ENCODE measurements around the gene KLHDC4. TPM values are rescaled to one million over a fixed set of nuclear protein-coding genes. Genes with fewer than 3 reads are reported as not detected.

The KLHDC4 gene
- total and polyA plus RNA-seq, 2 of the 4 experiments (the other 2 are of a cell fraction): 13.6 to 19.0 TPM

DNA sequence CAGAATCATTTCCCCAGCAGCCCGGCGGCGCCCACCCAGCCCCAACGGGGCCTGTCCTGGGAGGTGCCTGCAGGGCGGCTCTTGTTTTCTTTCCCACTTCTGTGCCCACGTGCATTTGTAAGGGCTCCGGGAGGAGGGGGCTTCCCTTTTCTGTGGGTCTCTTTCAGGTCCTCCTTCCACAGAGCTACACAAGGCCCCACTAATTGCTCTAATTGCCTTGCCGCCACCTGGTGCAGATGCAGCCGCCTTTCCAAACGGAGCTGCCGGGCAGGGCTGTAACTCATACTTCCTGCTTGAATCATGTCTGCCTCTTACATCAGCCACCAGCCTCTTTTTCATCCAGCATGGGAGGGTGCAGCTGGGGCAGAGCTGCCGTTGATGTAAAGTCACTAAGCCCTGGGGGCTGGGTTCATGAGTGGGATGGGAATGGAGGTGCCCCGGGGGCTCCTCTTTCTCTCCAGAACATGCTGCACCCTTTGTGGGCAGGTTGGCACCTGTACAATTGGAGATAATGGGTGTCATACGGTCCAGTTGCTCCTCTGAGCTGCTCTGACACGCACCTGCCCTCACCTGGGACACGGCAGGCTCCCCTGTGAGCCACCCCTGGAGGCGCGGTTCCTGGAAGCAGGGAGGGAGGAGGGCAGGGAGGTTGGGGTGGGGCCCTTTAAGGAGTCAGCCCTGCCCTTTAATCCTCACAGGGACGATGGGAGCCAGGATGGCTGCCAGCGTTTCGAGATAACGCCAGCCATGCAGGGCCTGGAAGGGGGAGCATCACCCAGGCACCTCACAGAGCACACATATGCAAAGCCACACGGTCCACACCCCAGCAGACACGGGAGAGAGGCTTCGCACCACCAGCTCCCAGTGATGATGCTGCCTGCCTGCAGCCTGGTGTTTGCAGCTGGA is 41.1 kb upstream of the KLHDC4 start (continued):
- TF ChIP-seq, protein P1, sequence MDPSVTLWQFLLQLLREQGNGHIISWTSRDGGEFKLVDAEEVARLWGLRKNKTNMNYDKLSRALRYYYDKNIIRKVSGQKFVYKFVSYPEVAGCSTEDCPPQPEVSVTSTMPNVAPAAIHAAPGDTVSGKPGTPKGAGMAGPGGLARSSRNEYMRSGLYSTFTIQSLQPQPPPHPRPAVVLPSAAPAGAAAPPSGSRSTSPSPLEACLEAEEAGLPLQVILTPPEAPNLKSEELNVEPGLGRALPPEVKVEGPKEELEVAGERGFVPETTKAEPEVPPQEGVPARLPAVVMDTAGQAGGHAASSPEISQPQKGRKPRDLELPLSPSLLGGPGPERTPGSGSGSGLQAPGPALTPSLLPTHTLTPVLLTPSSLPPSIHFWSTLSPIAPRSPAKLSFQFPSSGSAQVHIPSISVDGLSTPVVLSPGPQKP (IDR thresholded peaks at IDR 0.05; ENCODE audit: borderline replicate concordance, low read depth, low read length): no peak
- TF ChIP-seq POLR2A (IDR thresholded peaks at IDR 0.05; ENCODE audit: low read depth, low read length): no peak

DNA sequence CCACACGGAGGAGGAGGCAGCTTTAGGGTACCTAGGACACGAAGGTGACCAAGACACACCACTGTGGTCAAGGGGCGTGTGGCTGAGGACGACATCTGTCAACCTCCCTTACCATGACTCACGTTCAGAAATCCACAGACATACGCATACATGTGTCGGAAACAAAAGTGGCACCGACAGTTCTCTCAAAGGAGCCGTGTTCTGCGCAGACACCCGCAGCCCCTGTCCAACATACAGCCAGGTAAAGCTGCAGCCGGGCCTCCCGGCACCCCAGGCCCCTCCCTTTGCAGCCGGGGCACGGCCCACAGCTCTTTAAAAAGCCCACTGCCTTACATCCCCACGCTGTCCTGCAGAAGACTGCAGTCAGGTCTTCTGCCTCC is 40.5 kb upstream of the KLHDC4 start:
- peak overlapping the region; percentile 55 for H3K27ac ChIP-seq (ENCODE audit: insufficient read depth, low read length)

More for the DNA sequence above, 40.5 kb upstream of the KLHDC4 start:
- H3K23ac ChIP-seq (ENCODE audit: low read depth, low read length): peak overlapping the region; percentile 50
- H2BK20ac ChIP-seq (ENCODE audit: low read depth, low read length): peak overlapping the region; percentile 97
- peak overlapping the region; percentile 93 to 99 for H4K8ac ChIP-seq (ENCODE audit: low read depth in 2 of 2, low read length in 2 of 2)
- ATAC-seq (ENCODE audit: low read depth) (no peak; the same call in none of the 2 replicates), DNase-seq (peak; percentile 54)
- no TSS peak for BruUV-seq (replicated peaks)
- H2AK5ac ChIP-seq (ENCODE audit: low read depth, low read length): peak overlapping the region; percentile 100
- intact Hi-C loops (cut with micrococcal nuclease) (no loop called here), in situ Hi-C loops (cut with MboI; ENCODE audit: low sequenced_read_pairs) (no loop called here), dilution Hi-C loops (cut with HindIII; ENCODE audit: low sequenced_read_pairs, unreplicated experiment) (no loop called here)
- no peaks in the 10 kb centered on the region for H3K36me3 ChIP-seq (ENCODE audit: control insufficient read depth, insufficient read depth, low read length)
- H3K9me3 ChIP-seq (ENCODE audit: control insufficient read depth, insufficient read depth, low read length): peaks cover 7% of the 10 kb centered on the region; the same call in 1 of the 2 replicates
- 20% methylated on average over 4 of the region's 16 CpGs; no CpG with 5 or more reads in 1 of the 2 experiments for WGBS, 2 experiments (ENCODE audit: extremely low coverage in 2 of 2, insufficient read length in 1 of 2)
- H2BK15ac ChIP-seq (ENCODE audit: low read depth, low read length): peak overlapping the region; percentile 95; the same call in 2 of the 3 replicates
- peak overlapping the region; percentile 43 for H3K9ac ChIP-seq (ENCODE audit: low read depth, low read length)
- no peak overlapping the region for H3K4me3 ChIP-seq (ENCODE audit: insufficient read depth, low read depth, low read length)
- ChIA-PET POLR2A (ENCODE audit: unreplicated experiment) (no interaction called here), CTCF (interaction anchor here (2.2 kb wide), 1 partner anchor 27 kb away, joined by 7 read pairs; no protein-coding TSS in a partner anchor)
- H3K79me1 ChIP-seq (ENCODE audit: low read depth in 1 of 2, low read length in 2 of 2): peaks cover 0 to 3% of the 10 kb centered on the region in 2 experiments; a peak in 1 of 4 replicates
- peaks cover 4% of the 10 kb centered on the region; the same call in 1 of the 2 replicates for H3K27me3 ChIP-seq (ENCODE audit: control insufficient read depth, insufficient read depth, low read length)
- H3K14ac ChIP-seq (replicated peaks; ENCODE audit: low read depth, low read length): peak overlapping the region; percentile 92
- H2AK9ac ChIP-seq (replicated peaks; ENCODE audit: low read depth, low read length, poor library complexity): peak overlapping the region; percentile 99
- H3K4ac ChIP-seq (ENCODE audit: low read depth, low read length): peak overlapping the region; percentile 97
- H2BK5ac ChIP-seq (ENCODE audit: low read depth, low read length, poor library complexity, severe bottlenecking): peak overlapping the region; percentile 52
- H2BK120ac ChIP-seq (ENCODE audit: low read depth, low read length): peak overlapping the region; percentile 99
- H3K56ac ChIP-seq (ENCODE audit: extremely low read depth, insufficient read depth, low read length): peak overlapping the region; percentile 59; the same call in 1 of the 2 replicates
- H2AFZ ChIP-seq (replicated peaks; ENCODE audit: low read length, poor library complexity): peak overlapping the region; percentile 83
- peak overlapping the region; percentile 51 for H3K4me2 ChIP-seq (ENCODE audit: low read depth, low read length)
- peak; percentile 10; the same call in 1 of the 2 replicates for TF ChIP-seq FOS (IDR thresholded peaks at IDR 0.05; ENCODE audit: low read depth, low read length)
- TF ChIP-seq RCOR1 (IDR thresholded peaks at IDR 0.05; ENCODE audit: insufficient replicate concordance, low read length): no peak
- H4K91ac ChIP-seq (ENCODE audit: insufficient read depth, low read depth, low read length): peak overlapping the region; percentile 96
- no peaks in the 10 kb centered on the region for H4K20me1 ChIP-seq (ENCODE audit: insufficient read depth, low read length)
- peak overlapping the region; percentile 93 for H3K18ac ChIP-seq (ENCODE audit: low read depth, low read length)
- peak overlapping the region; percentile 99 for H4K5ac ChIP-seq (ENCODE audit: low read depth, low read length)
- peaks cover 15% of the 10 kb centered on the region for H3K4me1 ChIP-seq (ENCODE audit: control insufficient read depth, insufficient read depth, low read length)
- H3K9me1 ChIP-seq (ENCODE audit: insufficient read depth, low read length): peaks cover 14% of the 10 kb centered on the region

All from IMR-90 (cell line).